Mesothelial cell of epicardium (in vitro differentiated cells): ENCODE results near the gene CENPP. TPM values are rescaled to one million over a fixed set of nuclear protein-coding genes. Genes with fewer than 3 reads are reported as not detected.

Experiments
- DNase-seq, 2 experiments: peaks; one replicate each; pipeline ENCODE4 v3.0.0; 2021; ENCODE audit warnings: low spot score in 2 of 2; ENCODE audit not compliant: unreplicated experiment in 2 of 2
- H3K27ac Mint-ChIP-seq: 2 replicates; pipeline ENCODE4 v1.8.0; 2021; ENCODE audit warnings: mixed read lengths
- H3K27me3 Mint-ChIP-seq: 2 replicates; pipeline ENCODE4 v1.8.0; 2021; ENCODE audit warnings: low read depth, mixed read lengths
- H3K36me3 Mint-ChIP-seq: 2 replicates; pipeline ENCODE4 v1.8.0; 2021; ENCODE audit warnings: mixed read lengths
- H3K4me1 Mint-ChIP-seq: 2 replicates; pipeline ENCODE4 v1.8.0; 2021; ENCODE audit warnings: mixed read lengths
- H3K4me3 Mint-ChIP-seq: 2 replicates; pipeline ENCODE4 v1.8.0; 2021; ENCODE audit warnings: mild to moderate bottlenecking, moderate library complexity, mixed read lengths
- H3K9me3 Mint-ChIP-seq: 2 replicates; pipeline ENCODE4 v1.8.0; 2021; ENCODE audit warnings: mixed read lengths
- CTCF ChIP-seq: fragments of 200-600 bp; sonication (generic); IDR thresholded peaks from one replicate; pipeline ENCODE4 v1.5.0; 2021; ENCODE audit warnings: antibody characterized with exemption; ENCODE audit not compliant: unreplicated experiment
- total RNA-seq: library from RNA; stranded (reverse); gene quantifications from 3 replicates; pipeline ENCODE4 v1.2.1, GENCODE V29; 2021

Gene CENPP
- total RNA-seq, 1 donor from 2014 or later: 7.8 TPM

- Mint-ChIP-seq H3K4me3 (no peak overlapping the region), H3K27me3 (no peaks in the 10 kb centered on the region), H3K27ac (no peak overlapping the region), H3K9me3 (no peaks in the 10 kb centered on the region), H3K4me1 (peaks cover 12% of the 10 kb centered on the region), H3K36me3 (no peaks in the 10 kb centered on the region)
- no peak for DNase-seq
- no peak for TF ChIP-seq CTCF
Measured at GRCh38 chr9:92381775-92382174, 56.0 kb downstream of the CENPP start.

GRCh38 chr9:92384375-92384774, 58.6 kb downstream of the CENPP start:
- DNase-seq: no peak
- no peaks in the 10 kb centered on the region for H3K27me3 Mint-ChIP-seq
- peak overlapping the region; percentile 25 for H3K27ac Mint-ChIP-seq
- TF ChIP-seq CTCF: no peak
- peaks cover 8% of the 10 kb centered on the region for H3K4me1 Mint-ChIP-seq
- H3K36me3 Mint-ChIP-seq: no peaks in the 10 kb centered on the region
- no peaks in the 10 kb centered on the region for H3K9me3 Mint-ChIP-seq
- H3K4me3 Mint-ChIP-seq: no peak overlapping the region

- no peaks in the 10 kb centered on the region for H3K36me3 Mint-ChIP-seq
- H3K27me3 Mint-ChIP-seq: no peaks in the 10 kb centered on the region
- no peak for TF ChIP-seq CTCF
- H3K4me3 Mint-ChIP-seq: no peak overlapping the region
- H3K4me1 Mint-ChIP-seq: peaks cover 9% of the 10 kb centered on the region
- no peak overlapping the region for H3K27ac Mint-ChIP-seq
- no peak for DNase-seq
- no peaks in the 10 kb centered on the region for H3K9me3 Mint-ChIP-seq
Measured at GRCh38 chr9:92385001-92385400, 59.2 kb downstream of the CENPP start.

GRCh38 chr9:92385477-92385876, 59.7 kb downstream of the CENPP start:
- no peak for TF ChIP-seq CTCF
- H3K27me3 Mint-ChIP-seq: no peaks in the 10 kb centered on the region
- no peak for DNase-seq

GRCh38 chr9:92385953-92386352, 60.2 kb downstream of the CENPP start:
- TF ChIP-seq CTCF: no peak
- no peaks in the 10 kb centered on the region for H3K36me3 Mint-ChIP-seq
- H3K27me3 Mint-ChIP-seq: no peaks in the 10 kb centered on the region
- peaks cover 13% of the 10 kb centered on the region for H3K4me1 Mint-ChIP-seq
- no peak overlapping the region for H3K27ac Mint-ChIP-seq
- H3K4me3 Mint-ChIP-seq: no peak overlapping the region
- no peak for DNase-seq
- no peaks in the 10 kb centered on the region for H3K9me3 Mint-ChIP-seq

More at GRCh38 chr9:92385477-92385876, 59.7 kb downstream of the CENPP start:
- no peaks in the 10 kb centered on the region for H3K9me3 Mint-ChIP-seq
- no peaks in the 10 kb centered on the region for H3K36me3 Mint-ChIP-seq
- peaks cover 13% of the 10 kb centered on the region for H3K4me1 Mint-ChIP-seq
- no peak overlapping the region for H3K4me3 Mint-ChIP-seq
- H3K27ac Mint-ChIP-seq: no peak overlapping the region

- H3K4me1 Mint-ChIP-seq: peaks cover 6% of the 10 kb centered on the region
- no peak for TF ChIP-seq CTCF
- H3K9me3 Mint-ChIP-seq: peaks cover 8% of the 10 kb centered on the region
- no peak for DNase-seq
- no peak overlapping the region for H3K4me3 Mint-ChIP-seq
- H3K27me3 Mint-ChIP-seq: no peaks in the 10 kb centered on the region
- no peak overlapping the region for H3K27ac Mint-ChIP-seq
- no peaks in the 10 kb centered on the region for H3K36me3 Mint-ChIP-seq
Measured at GRCh38 chr9:92392690-92393089, 66.9 kb downstream of the CENPP start.
